Dedifferentiated amniotic fluid mesenchymal stem cell (primary cell): Measurements from ENCODE around the gene ZNF195.
A peak's percentile ranks its signal among the peaks of the same experiment; 100 is the strongest.
"Not testable (repeated sequence)": the region's sequence is repeated elsewhere in the genome, so short reads cannot be mapped to it uniquely, and the experiment has no call there.

Experiments used
- DNase-seq: peaks from one replicate; pipeline ENCODE4 v3.0.0-alpha.2; 2016; ENCODE audit errors: extremely low spot score

Gene ZNF195

DNA sequence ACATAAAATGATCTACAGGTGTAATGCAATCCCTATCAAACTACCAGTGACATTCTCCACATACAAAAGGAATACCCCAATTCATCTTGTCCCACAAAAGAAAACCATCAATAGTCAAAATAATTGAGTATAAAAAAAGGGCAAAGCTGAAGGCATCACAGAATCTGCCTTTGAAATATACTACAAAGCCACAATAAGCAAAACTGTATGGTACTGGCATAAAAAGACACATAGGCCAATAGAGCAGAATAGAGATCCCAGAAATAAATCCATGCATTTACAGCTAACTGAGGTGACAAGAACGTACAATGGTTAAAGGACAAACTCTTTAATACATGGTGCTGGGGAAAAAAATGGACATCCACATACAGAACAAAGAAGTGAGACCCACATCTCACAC is 31.8 kb downstream of the ZNF195 start:
- DNase-seq = no peak

DNA sequence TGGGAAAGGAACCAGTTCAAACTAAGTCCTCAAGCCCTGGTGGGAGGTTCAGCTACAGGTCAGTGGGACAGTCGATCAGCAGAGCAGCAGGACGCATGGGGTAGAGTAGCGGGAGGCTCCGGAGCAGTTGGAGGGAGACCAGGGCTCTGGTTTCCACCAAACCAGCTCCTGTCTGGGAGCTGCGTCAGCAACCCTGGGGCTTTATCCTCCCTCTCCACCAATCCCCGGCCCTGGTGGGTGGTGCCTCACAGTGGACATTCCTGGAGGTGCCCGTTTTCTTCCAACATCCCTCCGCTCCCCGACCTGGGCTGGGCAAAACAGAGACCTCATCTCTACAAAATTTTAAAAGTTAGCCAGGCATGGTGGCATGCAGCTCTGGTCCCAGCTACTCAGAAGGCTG is 32.4 kb downstream of the ZNF195 start:
- DNase-seq = no peak

- DNase-seq = no peak
Measured at GRCh38 chr11:3345736-3346135, 33.2 kb downstream of the ZNF195 start.

- DNase-seq = no peak
Measured at GRCh38 chr11:3344327-3345174, 34.4 kb downstream of the ZNF195 start.

GRCh38 chr11:3342709-3343108 is 36.2 kb downstream of the ZNF195 start:
- no peak for DNase-seq

DNA sequence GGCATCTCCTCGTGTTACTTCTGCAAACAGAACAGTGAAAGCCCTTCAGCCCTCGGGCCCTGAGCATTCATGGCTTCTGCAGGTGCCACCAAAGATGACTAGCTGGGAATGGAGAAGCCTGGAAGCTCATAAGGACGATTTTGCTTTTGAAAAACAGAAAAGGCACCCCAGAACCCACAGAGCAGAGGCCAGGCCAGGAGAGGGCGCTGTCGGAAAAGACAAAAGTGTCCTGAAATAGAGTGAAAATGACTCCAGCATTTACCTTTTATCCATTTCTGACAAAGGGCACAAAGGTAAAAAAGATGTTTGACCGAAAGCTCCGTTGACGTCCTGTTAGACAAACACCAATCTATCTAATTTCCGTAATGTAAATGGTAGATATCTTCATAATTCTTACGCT is 37.6 kb downstream of the ZNF195 start:
- DNase-seq = no peak

- DNase-seq = peak; percentile 58
Measured at GRCh38 chr11:3340025-3340424, 38.9 kb downstream of the ZNF195 start.

DNA sequence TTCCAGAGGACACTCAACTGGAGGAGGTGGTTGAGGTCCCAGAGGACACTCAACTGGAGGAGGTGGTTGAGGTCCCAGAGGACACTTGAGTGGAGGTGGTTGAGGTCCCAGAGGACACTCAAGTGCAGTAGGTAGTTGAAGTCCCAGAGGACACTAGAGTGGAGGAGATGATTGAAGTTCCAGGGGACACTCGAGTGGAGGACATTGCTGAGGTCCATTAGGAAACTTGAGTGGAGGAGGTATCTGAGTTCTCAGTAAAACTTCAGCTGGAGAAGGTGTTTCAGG is 39.7 kb downstream of the ZNF195 start:
- no peak for DNase-seq

GRCh38 chr11:3338569-3339339 is 40.2 kb downstream of the ZNF195 start:
- DNase-seq = no peak

- not testable (repeated sequence) for DNase-seq
Measured at GRCh38 chr11:3336420-3336819, 42.5 kb downstream of the ZNF195 start.

GRCh38 chr11:3333157-3333556 is 45.8 kb downstream of the ZNF195 start:
- not testable (repeated sequence) for DNase-seq

- DNase-seq = not testable (repeated sequence)
Measured at GRCh38 chr11:3331078-3331477, 47.9 kb downstream of the ZNF195 start.

GRCh38 chr11:3330064-3330463 is 48.9 kb downstream of the ZNF195 start:
- DNase-seq = not testable (repeated sequence)

DNA sequence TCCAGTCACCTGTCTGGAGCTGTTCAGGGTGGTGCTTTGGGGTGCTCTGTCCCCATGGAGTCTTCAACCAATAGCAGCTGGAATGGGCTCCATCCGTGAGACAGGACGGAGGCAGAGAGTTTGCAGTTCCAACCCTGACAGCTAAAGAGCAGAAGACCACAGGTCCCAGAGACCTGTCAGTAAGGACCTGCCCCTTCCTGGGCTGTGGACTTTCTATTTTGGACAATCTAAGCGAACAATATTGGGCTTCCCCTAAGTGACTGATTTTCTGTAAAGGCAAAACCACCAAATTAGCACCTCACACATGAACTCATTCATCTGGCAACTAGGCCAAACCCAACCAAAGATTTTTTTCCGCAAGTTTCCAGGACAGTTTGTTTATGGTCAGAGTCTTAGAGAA is 50.4 kb downstream of the ZNF195 start:
- DNase-seq = not testable (repeated sequence)

DNA sequence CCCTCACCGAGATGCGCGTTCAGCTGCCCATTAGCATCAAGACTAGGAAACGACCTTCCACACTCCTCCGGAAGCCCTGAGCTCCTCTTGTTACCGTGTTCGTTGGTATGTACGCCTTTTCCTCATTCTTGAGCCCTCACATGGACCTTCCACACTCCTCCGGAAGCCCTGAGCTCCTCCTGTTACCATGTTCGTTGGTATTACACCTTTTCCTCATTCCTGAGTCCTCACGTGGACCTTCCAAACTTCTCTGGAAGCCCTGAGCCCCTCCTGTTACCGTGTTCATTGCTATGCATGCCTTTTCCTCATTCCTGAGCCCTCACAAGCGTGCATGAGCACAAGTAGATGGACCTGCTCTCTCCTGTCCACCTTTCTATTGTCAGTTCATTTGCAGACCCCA is 52.5 kb downstream of the ZNF195 start:
- DNase-seq = not testable (repeated sequence)

GRCh38 chr11:3324724-3325123 is 54.2 kb downstream of the ZNF195 start:
- not testable (repeated sequence) for DNase-seq
